Stimulated activated CD8-positive, alpha-beta memory T cell treated with anti-CD3 and anti-CD28 coated beads, Interleukin-12 subunit alpha, Interleukin-12 subunit beta, amount 100 ng/mL, for 1 hour (primary cell): ENCODE measurements around the gene TGM3.

ENCODE experiments used
- DNase-seq: peaks from one replicate; pipeline ENCODE4 v3.0.0-alpha.2; 2020; ENCODE audit warnings: low read depth

TGM3 gene

DNA sequence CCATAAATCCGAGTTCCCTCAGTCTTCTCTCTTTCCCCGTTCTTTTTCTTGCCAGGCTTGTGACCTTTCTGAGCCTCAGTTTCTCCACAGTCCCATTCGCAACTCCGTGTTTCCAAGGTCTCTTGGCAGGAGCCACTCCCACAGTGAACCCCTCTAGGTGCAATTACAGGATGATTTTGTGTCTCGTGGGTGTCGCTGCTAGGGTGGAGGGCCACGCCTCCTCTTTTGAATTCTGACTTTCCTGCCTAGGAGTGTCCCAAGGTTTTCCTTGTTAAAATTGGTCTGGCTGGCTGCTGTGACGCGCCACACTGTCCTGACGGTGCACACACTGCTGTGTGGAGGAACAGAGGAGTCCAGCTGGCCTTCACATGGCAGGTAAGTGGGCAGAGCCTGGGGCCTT, 84.8 kb downstream of the TGM3 start, which contains the start of gene TGM6:
TGM6 (plus strand) TSS at position 301 of the 400 bp plus-strand sequence; CDS start at position 369, 68 bp downstream.
- DNase-seq = no peak

DNA sequence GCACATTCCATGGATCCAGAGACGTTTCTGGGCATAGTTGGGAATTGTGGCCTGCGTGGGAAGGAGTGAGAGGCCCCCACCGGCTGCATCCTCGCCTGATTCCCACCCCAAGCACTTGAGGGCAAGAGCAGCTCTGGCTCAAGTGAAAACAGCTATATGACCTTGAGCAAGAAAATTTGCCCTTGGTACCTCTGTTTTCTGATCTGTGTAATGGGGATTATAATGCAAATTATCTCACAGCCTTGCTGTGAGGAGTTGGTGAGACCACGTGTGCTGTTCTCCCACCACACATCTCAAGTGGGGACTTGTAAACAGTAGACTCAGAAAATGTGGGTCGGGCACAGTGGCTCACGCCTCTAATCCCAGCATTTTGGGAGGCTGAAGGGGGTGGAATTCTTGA, 85.5 kb downstream of the TGM3 start:
- DNase-seq = no peak

DNA sequence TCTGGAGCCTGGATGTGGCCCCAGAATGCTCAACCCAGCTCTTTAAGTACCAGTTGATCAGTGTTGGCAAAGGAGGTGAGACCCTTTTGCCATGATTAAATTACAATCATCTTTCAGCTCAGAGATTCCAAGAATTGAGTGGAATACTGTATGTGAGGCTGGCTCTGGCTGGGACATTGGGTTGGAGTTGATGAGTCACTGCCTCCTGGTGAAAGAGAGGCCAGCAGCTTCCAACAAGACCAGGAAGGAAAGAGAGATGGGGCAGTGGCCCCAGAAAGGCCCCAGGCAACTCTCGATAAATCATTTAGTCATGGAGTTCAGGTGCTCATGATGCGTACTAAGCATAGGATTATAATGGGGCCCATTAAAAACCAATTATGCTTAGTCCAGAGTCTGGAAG, 87.0 kb downstream of the TGM3 start:
- DNase-seq = no peak

DNA sequence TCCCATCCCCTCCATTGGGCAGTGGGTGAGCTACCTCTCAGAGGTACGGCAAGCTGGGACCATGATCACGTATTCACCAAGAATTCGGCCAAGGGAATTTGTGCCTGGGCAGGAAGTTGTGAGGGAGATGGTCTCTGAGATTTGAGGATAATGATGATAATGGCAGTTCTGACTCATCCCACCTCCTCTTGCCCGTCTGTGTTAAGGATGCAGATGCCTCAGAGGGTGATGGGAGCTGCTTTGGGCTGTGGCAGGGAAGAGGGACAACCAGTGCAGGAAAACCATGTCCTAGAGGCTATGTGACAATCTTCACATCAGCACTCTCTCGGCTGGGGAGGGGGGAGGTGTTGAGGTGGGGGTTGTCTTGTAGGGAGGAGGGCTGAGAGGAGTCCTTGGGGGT, 89.2 kb downstream of the TGM3 start:
- DNase-seq = no peak

DNA sequence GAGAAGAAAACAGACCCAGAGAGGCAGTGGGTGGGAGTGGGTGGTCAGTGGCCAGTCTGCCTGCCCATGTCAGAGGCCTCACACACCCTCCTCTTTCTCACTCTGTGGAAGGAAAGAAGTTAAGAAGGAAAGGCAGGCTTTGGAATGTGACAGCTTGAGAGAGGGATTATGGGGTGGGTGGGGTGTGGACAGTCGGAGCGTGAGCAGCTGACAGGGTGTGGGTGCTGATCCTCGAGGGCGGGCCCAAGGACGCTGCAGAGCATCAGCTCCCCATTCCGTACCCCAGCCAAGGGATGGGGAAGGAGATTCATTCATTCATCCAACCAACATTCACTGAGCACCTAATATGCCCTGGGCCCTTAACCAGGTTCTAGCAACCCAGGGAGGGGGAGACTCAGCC, 89.7 kb downstream of the TGM3 start:
- DNase-seq = no peak

DNA sequence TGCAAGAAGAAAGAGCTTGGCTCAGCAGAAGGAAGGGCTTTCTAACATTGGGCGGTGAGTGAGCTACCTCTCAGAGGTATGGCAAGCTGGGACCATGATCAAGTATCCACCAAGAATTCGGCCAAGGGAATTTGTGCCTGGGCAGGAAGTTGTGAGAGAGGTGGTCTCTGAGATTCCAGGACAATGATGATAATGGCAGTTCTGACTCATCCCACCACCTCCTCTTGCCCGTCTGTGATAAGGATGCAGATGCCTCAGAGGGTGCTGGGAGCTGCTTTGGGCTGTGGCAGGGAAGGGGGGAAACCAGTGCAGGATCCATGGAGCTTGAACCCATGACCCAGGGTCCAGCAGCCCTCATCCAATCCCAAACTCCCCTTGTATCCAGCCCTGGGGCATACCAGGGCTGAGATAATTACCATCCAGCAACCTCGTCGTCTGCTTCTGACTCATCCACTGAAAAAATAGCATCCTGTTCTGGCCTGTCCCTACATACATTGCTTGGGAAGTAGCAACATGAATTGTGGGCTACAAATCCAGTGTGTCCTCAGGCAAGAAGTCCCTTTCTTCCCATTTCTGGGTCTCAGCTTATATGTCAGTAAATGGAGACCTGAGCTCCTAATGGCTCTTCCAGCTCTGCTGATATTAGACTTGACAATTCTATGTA, 90.8 kb downstream of the TGM3 start:
- no peak for DNase-seq

DNA sequence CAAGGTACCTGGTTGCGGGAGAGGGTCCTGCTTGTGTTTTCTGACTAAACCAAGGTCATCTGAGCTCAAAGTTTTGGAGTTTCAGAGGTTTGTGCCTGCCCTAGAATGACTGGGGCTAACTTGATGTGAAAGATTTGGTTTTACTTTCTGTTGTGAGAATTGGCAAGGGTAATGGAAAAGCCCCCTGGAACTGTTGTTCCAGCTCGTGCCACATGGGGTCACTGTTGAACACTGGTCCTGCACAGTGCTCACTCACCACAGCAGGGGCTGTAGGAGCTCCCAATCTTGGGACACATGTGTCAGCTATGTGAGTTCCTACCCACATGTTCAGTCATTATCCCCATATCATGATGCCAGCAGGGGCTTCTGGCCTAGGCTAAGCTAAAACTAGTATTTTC, 91.4 kb downstream of the TGM3 start:
- no peak for DNase-seq

DNA sequence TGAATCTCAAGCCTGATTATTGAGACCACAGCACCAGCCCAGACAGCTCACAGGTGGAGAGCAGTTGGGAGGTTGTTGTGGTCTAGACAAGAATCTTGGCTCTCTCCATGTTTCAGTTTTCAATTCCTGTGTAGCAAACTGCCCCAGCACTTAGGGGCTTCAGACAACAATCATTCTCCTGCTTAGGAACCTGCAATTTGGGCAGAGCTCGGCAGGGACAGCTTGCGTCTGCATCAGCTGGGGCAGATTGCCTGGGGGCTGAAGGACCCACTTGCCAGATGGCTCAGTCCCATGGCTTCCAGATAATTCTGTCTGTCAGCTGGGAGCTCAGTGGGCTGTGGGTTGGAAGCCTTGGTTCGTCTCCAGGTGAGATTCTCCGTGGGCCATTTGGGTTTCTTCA, 91.8 kb downstream of the TGM3 start:
- no peak for DNase-seq
